ENCODE results near the gene ATCAY. TPM values are rescaled to one million over a fixed set of nuclear protein-coding genes. Genes with fewer than 3 reads are reported as not detected.

The ATCAY gene
- total RNA-seq, 4 donors from 2014 or later: not detected

- Histone ChIP-seq H3K9me3 (no peaks in the 10 kb centered on the region), H3K4me1 (no peaks in the 10 kb centered on the region), H3K4me3 (no peak overlapping the region), H3K27ac (no peak overlapping the region), H3K36me3 (no peaks in the 10 kb centered on the region), H3K27me3 (peaks cover 4 to 10% (median 8%) of the 10 kb centered on the region in 3 donors)
- DNase-seq: no peak
- in situ Hi-C loops (cut with MboI; ENCODE audit: low sequenced_read_pairs in 4 of 4) (no loop called here), intact Hi-C loops (cut with DNase I; ENCODE audit: low total_unique reads) (no loop called here)
- TF ChIP-seq POLR2A (IDR thresholded peaks at IDR 0.05) (no peak), CTCF (IDR thresholded peaks at IDR 0.05 in 4 of 5, conservative IDR thresholded peaks at IDR 0.05 in 1 of 5) (no peak)
- ATAC-seq: no peak
Observed at GRCh38 chr19:3904233-3904632, 23.7 kb downstream of the ATCAY start.

- in situ Hi-C loops (cut with MboI; ENCODE audit: low sequenced_read_pairs in 4 of 4): no loop called here
- DNase-seq: no peak
- no peak for ATAC-seq
- Histone ChIP-seq H3K4me1 (no peaks in the 10 kb centered on the region), H3K4me3 (no peak overlapping the region), H3K36me3 (no peaks in the 10 kb centered on the region), H3K27ac (no peak overlapping the region), H3K27me3 (no peaks in the 10 kb centered on the region), H3K9me3 (no peaks in the 10 kb centered on the region)
- intact Hi-C loops (cut with DNase I; ENCODE audit: low total_unique reads): no loop called here
- TF ChIP-seq CTCF (IDR thresholded peaks at IDR 0.05 in 4 of 5, conservative IDR thresholded peaks at IDR 0.05 in 1 of 5) (no peak), POLR2A (IDR thresholded peaks at IDR 0.05) (no peak)
Observed at GRCh38 chr19:3907626-3908265, 27.3 kb downstream of the ATCAY start.

GRCh38 chr19:3908266-3909054, 28.0 kb downstream of the ATCAY start:
- no peaks in the 10 kb centered on the region for H3K4me1 ChIP-seq
- no peaks in the 10 kb centered on the region for H3K9me3 ChIP-seq
- DNase-seq: no peak
- H3K27me3 ChIP-seq: no peaks in the 10 kb centered on the region
- intact Hi-C loops (cut with DNase I; ENCODE audit: low total_unique reads) (no loop called here), in situ Hi-C loops (cut with MboI; ENCODE audit: low sequenced_read_pairs in 4 of 4) (no loop called here)
- TF ChIP-seq POLR2A (IDR thresholded peaks at IDR 0.05): no peak
- no peak for TF ChIP-seq CTCF (IDR thresholded peaks at IDR 0.05 in 4 of 5, conservative IDR thresholded peaks at IDR 0.05 in 1 of 5)
- H3K27ac ChIP-seq: no peak overlapping the region
- H3K4me3 ChIP-seq: no peak overlapping the region
- H3K36me3 ChIP-seq: no peaks in the 10 kb centered on the region
- ATAC-seq: no peak

GRCh38 chr19:3910105-3910504, 29.6 kb downstream of the ATCAY start:
- in situ Hi-C loops (cut with MboI; ENCODE audit: low sequenced_read_pairs in 4 of 4): no loop called here
- DNase-seq: no peak
- TF ChIP-seq CTCF (IDR thresholded peaks at IDR 0.05 in 4 of 5, conservative IDR thresholded peaks at IDR 0.05 in 1 of 5): no peak
- no peak for TF ChIP-seq POLR2A (IDR thresholded peaks at IDR 0.05)
- Histone ChIP-seq H3K27ac (no peak overlapping the region), H3K4me3 (no peak overlapping the region), H3K9me3 (no peaks in the 10 kb centered on the region), H3K27me3 (no peaks in the 10 kb centered on the region), H3K36me3 (no peaks in the 10 kb centered on the region), H3K4me1 (no peaks in the 10 kb centered on the region)
- ATAC-seq: no peak
- intact Hi-C loops (cut with DNase I; ENCODE audit: low total_unique reads): no loop called here

Data from gastrocnemius medialis (tissue), 4 donors.